ENCODE measurements around the gene STT3A. TPM values are rescaled to one million over a fixed set of nuclear protein-coding genes. Genes with fewer than 3 reads are reported as not detected.
A peak's percentile ranks its signal among the peaks of the same experiment; 100 is the strongest.

Gene STT3A
- total RNA-seq, 1 experiment from 2014 or later, result 176 TPM

- no peak for DNase-seq (ENCODE audit: low spot score)
Measured at GRCh38 chr11:125587480-125587879, 5.2 kb upstream of the STT3A start.

GRCh38 chr11:125588505-125588904 lies 4.1 kb upstream of the STT3A start:
- DNase-seq (ENCODE audit: low spot score), result peak; percentile 6

- no peak for DNase-seq (ENCODE audit: low spot score)
Measured at GRCh38 chr11:125591649-125592304, 875 bp upstream of the STT3A start.

- DNase-seq (ENCODE audit: low spot score), result peak; percentile 60
Measured at GRCh38 chr11:125593114-125593820, 615 bp downstream of the STT3A start.

- no peak for DNase-seq (ENCODE audit: low spot score)
Measured at GRCh38 chr11:125594958-125595357, 2.3 kb downstream of the STT3A start.

GRCh38 chr11:125600663-125601062 lies 8.0 kb downstream of the STT3A start:
- no peak for DNase-seq (ENCODE audit: low spot score)

GRCh38 chr11:125603207-125603606 lies 10.6 kb downstream of the STT3A start:
- no peak for DNase-seq (ENCODE audit: low spot score)

- no peak for DNase-seq (ENCODE audit: low spot score)
Measured at GRCh38 chr11:125605417-125605816, 12.8 kb downstream of the STT3A start.

GRCh38 chr11:125609545-125609944 lies 16.9 kb downstream of the STT3A start:
- DNase-seq (ENCODE audit: low spot score), result no peak

GRCh38 chr11:125618383-125618782 lies 25.7 kb downstream of the STT3A start:
- no peak for DNase-seq (ENCODE audit: low spot score)

GRCh38 chr11:125621995-125622394 lies 29.3 kb downstream of the STT3A start:
- no peak for DNase-seq (ENCODE audit: low spot score)

- no peak for DNase-seq (ENCODE audit: low spot score)
Measured at GRCh38 chr11:125623064-125623463, 30.4 kb downstream of the STT3A start.

GRCh38 chr11:125624756-125625213 lies 32.1 kb downstream of the STT3A start, which contains the start of gene CHEK1:
Gene CHEK1, plus strand, starts transcription at chr11:125625163. Its CDS starts 1,606 bp downstream, at chr11:125626769.
- peak; percentile 8 for DNase-seq (ENCODE audit: low spot score)

GRCh38 chr11:125625225-125625629 lies 32.6 kb downstream of the STT3A start:
- peak; percentile 91 for DNase-seq (ENCODE audit: low spot score)

- DNase-seq (ENCODE audit: low spot score), result peak; percentile 96
Measured at GRCh38 chr11:125625630-125626287, 33.1 kb downstream of the STT3A start.

- peak; percentile 87 for DNase-seq (ENCODE audit: low spot score)
Measured at GRCh38 chr11:125626288-125626950, 33.8 kb downstream of the STT3A start.

- DNase-seq (ENCODE audit: low spot score), result no peak
Measured at GRCh38 chr11:125627236-125627910, 34.7 kb downstream of the STT3A start.

- DNase-seq (ENCODE audit: low spot score), result peak; percentile 7
Measured at GRCh38 chr11:125637840-125638239, 45.2 kb downstream of the STT3A start.

GRCh38 chr11:125638315-125638714 lies 45.7 kb downstream of the STT3A start:
- DNase-seq (ENCODE audit: low spot score), result peak; percentile 24

- DNase-seq (ENCODE audit: low spot score), result no peak
Measured at GRCh38 chr11:125645871-125646270, 53.2 kb downstream of the STT3A start.

GRCh38 chr11:125649465-125650166 lies 57.0 kb downstream of the STT3A start:
- DNase-seq (ENCODE audit: low spot score), result no peak

Measured in HT-29 (cell line).